A549 (cell line): ENCODE data around the gene TRAF1. TPM values are rescaled to one million over a fixed set of nuclear protein-coding genes. Genes with fewer than 3 reads are reported as not detected.

Experiments used
- ATAC-seq, 2 experiments: fragments of 200-7000 bp in 1 of 2; fragments of >200 bp in 1 of 2; cut with Nextera tagmentation in 1 of 2; cut with Tn5 transposase in 1 of 2; 3 replicates each; pipeline versions ENCODE4 v1.8.0 to v1.9.1; 2018 to 2020; ENCODE audit warnings: mild to moderate bottlenecking in 1 of 2, moderate library complexity in 1 of 2
- CTCF ChIA-PET: fragments of 300-600 bp; sonication (Branson Sonifier 250); formaldehyde crosslinking; extraction: SDS; loops from one replicate; lab custom pipeline; 2021; ENCODE audit warnings: antibody characterized with exemption, inconsistent platforms; lab: Yijun Ruan, JAX
- POLR2A ChIA-PET: fragments of 350-600 bp; formaldehyde crosslinking; extraction: SDS; loops from one replicate; lab custom pipeline; 2021; ENCODE audit warnings: antibody characterized with exemption, inconsistent platforms; lab: Yijun Ruan, JAX
- DNase-seq, 2 experiments: peaks; one replicate each; pipeline versions ENCODE4 v3.0.0 to v3.0.0-alpha.2; 2011 to 2016; ENCODE audit warnings: low read depth in 1 of 2, low spot score in 1 of 2
- FAIRE-seq: peaks from 2 replicates; lab custom pipeline; 2011; peaks lifted over from hg19 to GRCh38; lab: Jason Lieb, UNC
- H3K27ac ChIP-seq, 2 experiments: fragments of >200 bp; sonication (Bioruptor Twin); formaldehyde crosslinking; 3 replicates each; pipeline ENCODE4 v1.5.1; 2016 to 2017
- H3K4me1 ChIP-seq: fragments of >200 bp; sonication (Bioruptor Twin); formaldehyde crosslinking; 3 replicates; pipeline ENCODE4 v1.6.1; 2016
- H3K4me2 ChIP-seq: fragments of >200 bp; sonication (Bioruptor Twin); formaldehyde crosslinking; 3 replicates; pipeline ENCODE4 v1.6.1; 2016
- H3K4me3 ChIP-seq: fragments of >200 bp; sonication (Bioruptor Twin); formaldehyde crosslinking; 3 replicates; pipeline ENCODE4 v1.5.1; 2016
- H3K9me3 ChIP-seq: fragments of >200 bp; sonication (Bioruptor Twin); formaldehyde crosslinking; 3 replicates; pipeline ENCODE4 v1.6.1; 2016
- BHLHE40 ChIP-seq: IDR thresholded peaks from 2 replicates; pipeline ENCODE4 v1.6.1; 2012; ENCODE audit warnings: low read depth, low read length, inconsistent platforms
- CBX8 ChIP-seq: fragments of 200-600 bp; sonication (generic); IDR thresholded peaks from 2 replicates; pipeline ENCODE4 v1.6.1; 2016
- CEBPB ChIP-seq, 2 experiments: fragments of >200 bp in 1 of 2; sonication (Bioruptor Twin) in 1 of 2; formaldehyde crosslinking in 1 of 2; IDR thresholded peaks; 2 replicates each; pipeline ENCODE4 v1.6.1; 2012 to 2016
- E2F6 ChIP-seq: IDR thresholded peaks from 2 replicates; pipeline ENCODE4 v1.6.1; 2012; ENCODE audit warnings: low read depth, borderline replicate concordance
- EHF ChIP-seq: fragments of 250-450 bp; sonication (Bioruptor Pico); IDR thresholded peaks from 2 replicates; pipeline ENCODE4 v1.5.0; 2020; ENCODE audit warnings: mild to moderate bottlenecking
- ELK1 ChIP-seq: fragments of 150-350 bp; IDR thresholded peaks from 2 replicates; pipeline ENCODE4 v1.6.1; 2014; ENCODE audit warnings: low read depth, mild to moderate bottlenecking, low read length
- EP300 ChIP-seq, 2 experiments: fragments of >200 bp; sonication (Bioruptor Twin); formaldehyde crosslinking; IDR thresholded peaks; 2 replicates in 1 of 2; 3 replicates in 1 of 2; pipeline ENCODE4 v1.6.1; 2016 to 2017
- ESRRA ChIP-seq: fragments of 150-350 bp; IDR thresholded peaks from 2 replicates; pipeline ENCODE4 v1.6.1; 2014; ENCODE audit warnings: mild to moderate bottlenecking, low read length, borderline replicate concordance
- FOSL2 ChIP-seq, 2 experiments: fragments of 450-650 bp in 1 of 2; fragments of >200 bp in 1 of 2; sonication (Bioruptor Twin) in 1 of 2; formaldehyde crosslinking; IDR thresholded peaks; 2 replicates each; pipeline versions ENCODE4 v1.5.0 to v1.6.1; 2016 to 2020; ENCODE audit warnings: mild to moderate bottlenecking in 1 of 2, moderate library complexity in 1 of 2
- GATA3 ChIP-seq: IDR thresholded peaks from 2 replicates; pipeline ENCODE4 v1.6.1; 2012; ENCODE audit warnings: borderline replicate concordance
- HDAC2 ChIP-seq: fragments of 200-600 bp; sonication (generic); IDR thresholded peaks from 2 replicates; pipeline ENCODE4 v1.6.1; 2016
- HMGXB4 ChIP-seq: fragments of 250-450 bp; sonication (Bioruptor Pico); IDR thresholded peaks from 2 replicates; pipeline ENCODE4 v1.5.0; 2021; ENCODE audit warnings: mild to moderate bottlenecking, moderate library complexity, borderline replicate concordance
- HOXA7 ChIP-seq: fragments of 250-450 bp; sonication (Bioruptor Pico); IDR thresholded peaks from 2 replicates; pipeline ENCODE4 v1.5.0; 2020; ENCODE audit warnings: mild to moderate bottlenecking, moderate library complexity
- HOXB13 ChIP-seq: fragments of 250-450 bp; sonication (Bioruptor Pico); IDR thresholded peaks from 2 replicates; pipeline ENCODE4 v1.5.0; 2020; ENCODE audit warnings: low read depth, mild to moderate bottlenecking, moderate library complexity
- HOXB5 ChIP-seq: fragments of 250-450 bp; sonication (Bioruptor Pico); IDR thresholded peaks from 2 replicates; pipeline ENCODE4 v1.5.0; 2020; ENCODE audit warnings: mild to moderate bottlenecking, moderate library complexity
- JUN ChIP-seq, 2 experiments: fragments of >200 bp; sonication (Bioruptor Twin); formaldehyde crosslinking; IDR thresholded peaks; 2 replicates in 1 of 2; 3 replicates in 1 of 2; pipeline ENCODE4 v1.6.1; 2016 to 2017
- KDM1A ChIP-seq: fragments of 200-600 bp; sonication (generic); IDR thresholded peaks from 2 replicates; pipeline ENCODE4 v1.6.1; 2016; ENCODE audit warnings: low read depth, mild to moderate bottlenecking
- MAFK ChIP-seq: fragments of 450-650 bp; IDR thresholded peaks from 2 replicates; pipeline ENCODE4 v1.6.1; 2014; ENCODE audit not compliant: partially characterized antibody
- NFE2L2 ChIP-seq: fragments of 150-350 bp; conservative IDR thresholded peaks from 2 replicates; pipeline ENCODE4 v1.6.1; 2014; ENCODE audit warnings: low read length
- PHF8 ChIP-seq: fragments of 200-600 bp; sonication (generic); IDR thresholded peaks from 2 replicates; pipeline ENCODE4 v1.6.1; 2016; ENCODE audit warnings: low read depth, mild to moderate bottlenecking, antibody characterized with exemption, moderate library complexity, borderline replicate concordance
- POLR2AphosphoS2 ChIP-seq: conservative IDR thresholded peaks from 2 replicates; pipeline ENCODE4 v1.6.1; 2012; ENCODE audit warnings: low read length, improper control_type of control experiment, inconsistent platforms
- RARB ChIP-seq: fragments of 250-450 bp; sonication (Bioruptor Pico); IDR thresholded peaks from 2 replicates; pipeline ENCODE4 v1.8.0; 2021; ENCODE audit warnings: mild to moderate bottlenecking, moderate library complexity
- RCOR1 ChIP-seq: fragments of 150-350 bp; IDR thresholded peaks from 2 replicates; pipeline ENCODE4 v1.6.1; 2014; ENCODE audit warnings: antibody characterized with exemption, low read length, low read depth
- SREBF2 ChIP-seq: fragments of 450-650 bp; IDR thresholded peaks from 2 replicates; pipeline ENCODE4 v1.6.1; 2014; ENCODE audit warnings: mild to moderate bottlenecking, moderate library complexity
- TP53 ChIP-seq: fragments of 250-450 bp; sonication (Bioruptor Pico); IDR thresholded peaks from 2 replicates; pipeline ENCODE4 v1.5.0; 2021; ENCODE audit warnings: mild to moderate bottlenecking, moderate library complexity
- ZC3H11A ChIP-seq: fragments of 450-650 bp; IDR thresholded peaks from 2 replicates; pipeline ENCODE4 v1.6.1; 2014; ENCODE audit warnings: antibody characterized with exemption, mild to moderate bottlenecking
- ZFP36 ChIP-seq: fragments of 450-650 bp; IDR thresholded peaks from 2 replicates; pipeline ENCODE4 v1.6.1; 2014; ENCODE audit warnings: borderline replicate concordance; ENCODE audit not compliant: partially characterized antibody
- WGBS: methylation state at CpG from one replicate; pipeline ENCODE4 v1.1.6; 2017; ENCODE audit errors: missing lambda C conversion rate; 5-methylcytosine and 5-hydroxymethylcytosine counted together
- polyA plus RNA-seq, 4 experiments: library from polyadenylated mRNA; depleted of rRNA in 3 of 4; stranded (reverse); fragments of >200 nt; fragmentation: RNase III in 1 of 4; extraction: RNeasy Plus Mini Kit Qiagen cat#74134 plus additional on column Dnase treatment in 1 of 4; gene quantifications; 2 replicates in 3 of 4; 3 replicates in 1 of 4; pipeline ENCODE4 v1.2.3, GENCODE V29; 2011 to 2017

Gene TRAF1
- polyA plus RNA-seq, 2 of the 4 experiments (the other 2 are of a cell fraction): 2.0 to 3.4 TPM

GRCh38 chr9:120956862-120957261, 30.3 kb upstream of the TRAF1 start:
- 94% methylated on average over 3 of the region's 3 CpGs for WGBS
- CTCF ChIA-PET: interaction anchor here (1.9 kb wide), 1 partner anchor 24 kb away, joined by 5 read pairs; no protein-coding TSS in a partner anchor
- POLR2A ChIA-PET: no interaction called here

GRCh38 chr9:120951960-120952618, 25.5 kb upstream of the TRAF1 start:
- POLR2A ChIA-PET: no interaction called here
- 91% methylated on average over 9 of the region's 9 CpGs for WGBS
- DNase-seq: no peak
- CTCF ChIA-PET: no interaction called here
- no peaks in the 10 kb centered on the region for H3K9me3 ChIP-seq
- no peak for FAIRE-seq
- TF ChIP-seq HOXB13 (CRISPR knock-in tag) (no peak), TP53 (CRISPR knock-in tag) (no peak), FOSL2 (IDR thresholded peaks at IDR 0.05) (no peak), FOSL2 (CRISPR knock-in tag; IDR thresholded peaks at IDR 0.05) (no peak), GATA3 (no peak), JUN (IDR thresholded peaks at IDR 0.05) (no peak), HMGXB4 (no peak), SREBF2 (no peak), PHF8 (no peak), MAFK (no peak), ELK1 (no peak), EHF (no peak), ZC3H11A (no peak), KDM1A (no peak), NFE2L2 (no peak), RCOR1 (no peak)
- TF ChIP-seq, all 56 proteins: peak for 0
- Histone ChIP-seq H3K4me2 (no peak overlapping the region), H3K27ac (no peak overlapping the region), H3K4me3 (no peak overlapping the region), H3K4me1 (peaks cover 6% of the 10 kb centered on the region)
- no peak for ATAC-seq

More at GRCh38 chr9:120956862-120957261, 30.3 kb upstream of the TRAF1 start:
- no peak overlapping the region for H3K4me3 ChIP-seq
- H3K27ac ChIP-seq: no peak overlapping the region
- H3K9me3 ChIP-seq: no peaks in the 10 kb centered on the region
- DNase-seq: no peak
- TF ChIP-seq ZC3H11A: no peak
- peak; percentile 38 to 49; a peak in 2 of 4 replicates for TF ChIP-seq CEBPB (IDR thresholded peaks at IDR 0.05)
- ATAC-seq: no peak
- no peak overlapping the region for H3K4me2 ChIP-seq
- no peak for FAIRE-seq
- no peaks in the 10 kb centered on the region for H3K4me1 ChIP-seq

GRCh38 chr9:120950421-120951388, 24.1 kb upstream of the TRAF1 start:
- ATAC-seq (no peak; a peak in 1 of 6 replicates), FAIRE-seq (no peak), DNase-seq (no peak)
- WGBS: 92% methylated on average over 8 of the region's 8 CpGs
- ChIA-PET CTCF (interaction anchor here (0.6 to 2.3 kb wide), 8 partner anchors 9 to 196 kb away, joined by 3 to 7 read pairs (median 4); no protein-coding TSS in a partner anchor), POLR2A (no interaction called here)
- H3K4me1 ChIP-seq: peaks cover 10% of the 10 kb centered on the region
- H3K27ac ChIP-seq: no peak overlapping the region
- H3K9me3 ChIP-seq: no peaks in the 10 kb centered on the region
- no peak overlapping the region for H3K4me2 ChIP-seq
- H3K4me3 ChIP-seq: no peak overlapping the region
- TF ChIP-seq RARB (CRISPR knock-in tag) (no peak), BHLHE40 (no peak), JUN (IDR thresholded peaks at IDR 0.05) (no peak), HOXB13 (CRISPR knock-in tag) (no peak), POLR2AphosphoS2 (no peak), E2F6 (no peak), ELK1 (no peak), EP300 (IDR thresholded peaks at IDR 0.05) (no peak), ZFP36 (no peak), ZC3H11A (no peak), TP53 (CRISPR knock-in tag) (no peak), CBX8 (no peak), FOSL2 (IDR thresholded peaks at IDR 0.05) (no peak), FOSL2 (CRISPR knock-in tag; IDR thresholded peaks at IDR 0.05) (no peak), HOXA7 (CRISPR knock-in tag) (no peak), HDAC2 (no peak), HOXB5 (no peak), ESRRA (no peak)
